Right kidney (tissue), 1 donor: ENCODE results near the gene MAP4K2.

Source experiments
- DNase-seq: peaks from one replicate; pipeline ENCODE4 v3.0.0-alpha.2; 2016

The MAP4K2 gene

GRCh38 chr11:64754124-64754918 is 48.7 kb downstream of the MAP4K2 start:
- DNase-seq = no peak

GRCh38 chr11:64753380-64754123 is 49.5 kb downstream of the MAP4K2 start:
- no peak for DNase-seq

DNA sequence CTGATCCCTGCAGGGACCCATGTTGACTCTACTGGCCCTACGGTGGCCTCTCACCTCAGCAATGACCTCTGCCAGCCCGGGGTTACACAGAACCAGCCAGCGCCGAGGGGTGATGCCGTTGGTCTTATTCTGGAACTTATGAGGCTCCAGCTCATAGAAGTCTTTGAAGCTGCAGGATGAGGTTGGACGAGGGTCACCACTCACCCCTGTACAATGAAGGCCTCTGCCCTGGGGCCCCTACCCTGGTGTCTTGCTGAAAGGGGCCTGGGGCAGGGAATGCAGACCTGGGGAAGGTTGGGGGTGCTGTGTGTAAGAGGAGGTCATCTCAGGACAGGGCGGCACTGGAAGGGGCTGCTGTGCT is 50.0 kb downstream of the MAP4K2 start:
- no peak for DNase-seq

- DNase-seq = no peak
Measured at GRCh38 chr11:64752175-64752970, 50.6 kb downstream of the MAP4K2 start.

DNA sequence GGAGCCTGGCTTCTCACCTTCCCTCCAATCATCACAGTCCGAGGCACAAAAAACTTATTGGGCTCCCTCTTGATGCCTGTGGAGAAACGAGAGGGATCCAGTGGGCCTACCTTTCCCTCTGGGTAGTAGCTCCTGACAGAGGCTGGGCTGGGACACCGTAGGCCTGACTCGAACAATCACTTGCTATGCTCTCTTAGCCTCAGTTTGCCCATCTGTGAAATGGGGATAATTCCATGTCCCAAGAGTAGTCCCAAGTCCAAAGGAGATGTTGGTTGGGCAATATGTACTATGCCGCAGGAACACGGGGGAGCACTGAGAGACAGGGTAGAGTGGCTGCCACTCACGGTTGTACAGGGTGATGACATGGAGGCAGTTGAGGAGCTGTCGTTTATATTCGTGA is 51.4 kb downstream of the MAP4K2 start:
- no peak for DNase-seq

DNA sequence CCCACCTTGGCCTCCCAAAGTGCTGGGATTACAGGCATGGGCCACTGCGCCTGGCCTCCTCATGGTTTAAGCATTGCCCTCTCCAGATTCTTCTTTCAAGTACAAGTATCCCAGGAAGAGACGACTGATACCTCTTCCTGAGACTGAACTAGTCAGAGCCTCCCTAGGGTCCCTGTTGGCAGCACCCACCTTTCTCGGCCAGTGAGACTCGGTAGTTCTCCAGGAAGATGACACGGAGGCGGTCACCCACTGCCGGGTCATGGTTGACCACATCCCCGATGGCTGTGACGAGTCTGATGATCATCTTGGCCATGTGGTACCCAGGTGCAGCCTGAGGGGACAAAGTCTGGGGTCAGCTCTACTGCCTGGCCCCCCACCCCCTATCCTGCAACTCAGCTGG is 51.9 kb downstream of the MAP4K2 start:
- no peak for DNase-seq

DNA sequence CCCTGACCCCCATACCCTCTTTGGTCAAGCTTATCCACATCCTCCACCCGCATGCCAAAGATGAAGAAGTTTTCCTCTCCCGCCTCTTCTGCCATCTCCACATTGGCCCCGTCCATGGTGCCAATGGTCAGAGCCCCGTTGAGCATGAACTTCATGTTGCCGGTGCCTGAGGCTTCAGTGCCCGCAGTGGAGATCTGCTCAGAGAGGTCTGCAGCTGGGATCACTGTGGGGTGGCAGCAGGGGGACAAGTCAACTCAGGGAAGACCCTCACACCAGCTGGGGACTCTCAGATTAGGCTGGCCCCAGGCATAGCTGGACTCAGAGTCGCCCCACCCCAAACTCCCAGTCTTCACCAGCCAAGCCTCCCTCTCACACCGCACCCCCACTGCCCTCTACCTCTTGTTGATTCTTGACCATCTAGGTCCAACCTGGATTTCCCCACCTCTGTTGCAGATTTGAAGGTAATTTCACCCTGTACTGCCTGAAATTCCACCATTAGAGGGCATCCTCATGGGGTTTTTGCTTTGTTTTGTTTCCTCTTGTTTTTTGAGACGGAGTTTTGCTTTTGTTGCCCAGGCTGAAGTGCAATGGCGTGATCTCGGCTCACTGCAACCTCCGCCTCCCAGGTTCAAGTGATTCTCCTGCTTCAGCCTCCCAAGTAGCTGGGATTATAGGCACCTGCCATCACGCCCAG is 52.5 kb downstream of the MAP4K2 start:
- no peak for DNase-seq

DNA sequence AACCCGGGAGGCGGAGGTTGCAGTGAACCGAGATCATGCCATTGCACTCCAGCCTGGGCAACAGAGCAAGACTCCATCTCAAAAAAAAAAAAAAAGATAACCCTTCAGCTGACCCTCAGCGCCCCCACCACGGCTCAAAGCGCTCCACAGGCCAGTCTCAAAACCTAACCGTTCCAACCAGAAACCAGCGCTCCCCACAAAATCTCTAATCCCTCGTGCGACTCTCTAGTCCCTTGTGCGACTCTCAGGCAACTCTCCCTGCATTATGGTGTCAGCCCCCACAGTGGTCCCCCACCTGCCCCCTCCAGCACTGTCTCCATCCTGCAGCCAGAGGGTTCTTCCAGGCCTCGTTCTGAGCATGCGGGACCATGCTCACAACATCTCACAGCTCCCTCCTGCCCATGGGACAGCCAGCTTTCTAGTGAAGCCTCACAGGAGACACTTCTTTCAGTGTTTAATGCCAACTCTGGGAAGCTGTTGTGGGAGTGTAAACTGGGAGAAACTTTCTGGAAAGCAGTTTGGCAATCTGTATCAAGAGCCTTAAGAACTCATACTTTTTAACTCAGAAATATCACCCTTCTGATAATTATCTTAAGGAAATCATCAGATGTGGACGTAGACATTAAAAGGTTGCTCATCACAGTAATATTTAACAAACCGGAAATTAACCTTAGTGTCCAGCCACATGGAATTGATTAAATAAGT is 54.9 kb downstream of the MAP4K2 start:
- no peak for DNase-seq

DNA sequence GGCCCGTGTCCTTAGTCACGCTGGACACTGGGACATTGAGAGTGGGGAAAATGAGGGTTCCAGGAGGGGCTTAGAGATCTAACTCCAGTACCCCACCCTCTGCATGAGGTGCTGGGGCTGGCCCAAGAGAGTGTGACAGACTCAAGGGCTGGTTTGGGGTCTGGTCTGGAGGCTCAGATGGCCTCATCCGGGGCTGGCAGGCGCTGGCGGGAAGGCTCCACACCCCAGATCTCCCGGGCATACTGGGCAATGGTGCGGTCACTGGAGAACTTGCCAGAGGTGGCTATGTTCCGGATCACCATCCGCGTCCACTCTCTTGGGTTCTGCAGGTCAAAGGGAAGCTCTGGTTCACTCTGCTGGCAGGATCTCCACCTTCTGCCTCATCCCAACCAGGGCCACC is 56.5 kb downstream of the MAP4K2 start:
- DNase-seq = no peak

DNA sequence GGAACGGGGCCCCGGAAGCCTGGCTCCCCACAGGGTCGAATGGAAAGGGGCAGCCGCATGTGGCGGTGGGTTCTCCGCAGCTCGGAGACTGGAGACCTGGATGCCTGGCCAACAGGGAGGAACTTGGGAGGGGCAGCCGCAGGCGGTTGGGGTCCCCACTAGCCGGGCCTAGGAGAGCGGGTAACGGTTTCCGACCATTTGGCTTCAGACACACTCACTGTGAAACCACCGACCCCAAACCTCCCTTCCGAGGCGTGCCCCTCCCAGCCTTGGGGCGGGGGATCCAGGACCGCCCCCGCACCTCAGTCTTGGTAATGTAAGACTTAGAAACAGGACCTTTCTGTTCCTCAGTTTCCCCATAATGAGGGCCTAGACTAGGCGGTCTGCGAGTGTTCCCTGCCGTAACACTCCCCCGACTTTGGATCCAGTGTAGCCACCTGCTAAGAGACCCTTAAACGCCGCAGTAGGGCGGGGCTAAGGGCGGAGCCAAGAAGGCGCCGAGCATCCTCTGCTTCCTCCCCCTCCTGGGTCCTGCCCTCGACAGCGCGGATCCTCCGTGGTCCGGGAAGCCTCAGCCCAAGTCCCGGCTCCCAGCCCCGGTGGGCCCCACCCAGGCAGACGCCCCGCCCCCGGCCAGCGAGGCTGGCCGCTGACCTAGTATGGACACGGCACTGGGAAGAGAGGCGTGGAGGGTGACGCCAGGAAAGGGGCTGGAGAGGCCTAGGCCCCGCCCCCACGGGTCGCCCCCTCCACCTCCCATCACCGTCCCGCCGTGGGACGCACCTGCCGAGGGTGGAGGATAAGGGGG is 57.3 kb downstream of the MAP4K2 start:
- peak; percentile 63 for DNase-seq

GRCh38 chr11:64745189-64745520 is 57.9 kb downstream of the MAP4K2 start:
- no peak for DNase-seq

- no peak for DNase-seq
Measured at GRCh38 chr11:64744544-64745188, 58.3 kb downstream of the MAP4K2 start.

DNA sequence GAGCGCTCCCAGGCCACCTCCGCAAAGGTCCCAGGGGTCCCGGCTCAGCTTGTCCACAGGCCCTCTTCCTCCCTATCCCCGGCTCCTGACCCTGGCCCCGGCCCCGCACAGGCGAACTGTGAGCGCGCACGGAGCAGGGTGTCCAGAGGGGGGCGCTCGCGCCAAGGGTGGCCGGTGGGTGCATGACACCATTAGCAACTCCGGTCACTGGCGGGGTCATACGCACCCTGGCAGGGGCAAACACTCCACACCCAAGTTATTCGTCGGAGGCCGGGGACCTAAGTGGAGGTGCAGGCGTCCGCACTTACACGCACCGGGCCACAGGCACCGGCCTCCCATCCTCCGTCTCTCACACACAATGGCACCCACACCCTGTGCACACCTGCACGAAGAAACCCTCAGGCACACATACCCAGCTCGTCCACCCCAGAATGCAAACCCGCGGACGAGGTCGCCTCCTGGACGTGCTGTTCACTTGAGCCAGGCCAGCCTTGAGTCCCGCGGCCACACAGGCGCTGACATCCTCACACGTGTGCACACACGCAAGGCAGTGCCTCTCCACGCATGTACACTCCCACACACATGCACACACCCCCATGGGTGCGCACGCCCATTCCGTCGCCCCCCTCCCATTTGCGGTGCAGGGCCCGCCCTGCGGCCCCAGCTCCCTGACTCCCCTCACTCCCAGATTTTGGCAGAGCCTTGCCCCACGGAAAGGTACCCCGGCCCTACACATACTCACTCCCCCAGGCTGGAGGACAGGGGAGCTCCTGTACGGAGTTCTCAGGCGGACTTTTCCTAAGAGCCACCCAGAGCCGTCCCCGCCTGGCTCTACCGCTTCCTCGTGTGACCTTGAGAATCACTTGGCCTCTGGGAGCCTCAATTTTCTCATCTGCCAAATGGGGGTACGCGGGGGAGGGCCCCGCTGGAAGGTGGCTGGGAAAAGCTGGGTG is 59.1 kb downstream of the MAP4K2 start, which contains the start of gene RASGRP2:
RASGRP2 (minus strand) TSS at position 552 of the 953 bp plus-strand sequence. CDS start 1,276 bp downstream, outside the sequence.
- DNase-seq = peak; percentile 66

DNA sequence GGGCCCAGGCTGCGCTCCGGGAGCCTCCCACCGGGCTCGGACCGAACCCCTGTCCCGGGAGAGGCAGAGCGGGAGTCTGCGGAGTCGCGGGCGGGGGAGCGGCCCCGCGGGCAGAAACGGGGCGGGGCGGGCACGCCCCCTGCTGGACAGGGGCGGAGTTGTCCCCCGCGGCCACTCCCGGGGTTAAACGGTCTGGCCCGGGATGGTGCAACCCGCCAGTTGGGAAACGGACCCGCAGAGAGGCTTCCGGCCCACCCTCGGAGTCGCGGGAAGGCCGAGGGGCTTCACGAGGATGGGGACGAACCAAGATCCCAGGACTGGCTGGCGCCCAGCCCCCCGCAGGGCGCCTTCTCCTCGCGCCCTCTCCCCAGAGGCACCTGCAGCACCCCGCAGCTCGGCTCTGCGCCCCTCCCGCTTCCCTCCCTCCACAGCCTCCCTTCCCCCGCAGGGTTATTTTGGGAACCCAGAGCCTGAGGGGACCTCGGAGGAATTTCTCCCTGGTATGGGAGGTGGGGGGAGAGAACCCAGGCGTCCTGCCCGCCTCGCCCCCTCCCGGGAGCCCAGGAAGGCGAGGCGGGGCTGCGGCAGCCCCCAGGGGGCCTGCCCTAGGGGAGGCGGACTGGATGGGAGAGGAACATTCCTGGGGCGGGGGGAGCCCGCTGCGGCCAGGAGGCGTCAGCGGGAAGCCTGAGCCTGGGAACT is 60.0 kb downstream of the MAP4K2 start:
- DNase-seq = peak; percentile 65

DNA sequence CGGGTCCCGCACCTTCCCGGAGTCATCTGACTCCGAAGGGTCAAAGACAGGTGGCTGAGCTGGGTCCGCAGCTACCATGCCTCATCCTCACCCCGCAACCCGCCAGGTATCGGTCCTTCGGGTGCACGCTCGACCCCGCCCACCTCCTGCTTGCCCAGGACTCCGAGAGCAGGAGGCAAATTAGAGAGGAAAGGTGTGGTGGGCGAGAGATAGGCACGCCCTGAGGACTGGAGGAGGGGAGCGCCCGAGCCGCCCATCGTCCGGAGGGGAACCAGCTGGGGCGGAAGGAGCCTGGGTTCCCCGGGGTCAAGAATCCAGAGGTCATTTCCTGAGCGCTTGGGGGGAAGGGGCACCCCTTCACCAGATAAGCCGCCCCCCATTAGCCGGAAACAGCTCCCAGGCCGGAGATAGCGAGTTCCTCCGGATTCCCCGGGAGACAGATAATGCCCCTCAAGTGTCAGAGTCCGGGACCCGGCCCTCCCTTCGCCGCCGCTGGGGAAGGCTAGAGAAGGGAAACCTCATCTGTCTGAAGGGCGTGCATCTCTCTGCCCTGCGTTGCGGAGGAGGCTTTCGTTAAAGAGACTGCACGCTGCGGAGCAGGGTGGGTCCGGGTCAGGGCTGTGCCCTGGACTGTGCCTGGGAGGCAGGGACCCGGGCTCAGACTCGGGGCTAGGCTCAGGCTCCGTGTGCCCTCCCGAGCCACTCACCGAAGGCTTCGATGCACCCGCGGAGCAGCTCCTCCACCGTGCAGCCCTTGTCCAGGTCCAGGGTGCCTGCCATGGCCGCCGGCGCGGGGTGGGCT is 60.7 kb downstream of the MAP4K2 start:
- DNase-seq = peak; percentile 74

- no peak for DNase-seq
Measured at GRCh38 chr11:64741375-64742086, 61.5 kb downstream of the MAP4K2 start.

DNA sequence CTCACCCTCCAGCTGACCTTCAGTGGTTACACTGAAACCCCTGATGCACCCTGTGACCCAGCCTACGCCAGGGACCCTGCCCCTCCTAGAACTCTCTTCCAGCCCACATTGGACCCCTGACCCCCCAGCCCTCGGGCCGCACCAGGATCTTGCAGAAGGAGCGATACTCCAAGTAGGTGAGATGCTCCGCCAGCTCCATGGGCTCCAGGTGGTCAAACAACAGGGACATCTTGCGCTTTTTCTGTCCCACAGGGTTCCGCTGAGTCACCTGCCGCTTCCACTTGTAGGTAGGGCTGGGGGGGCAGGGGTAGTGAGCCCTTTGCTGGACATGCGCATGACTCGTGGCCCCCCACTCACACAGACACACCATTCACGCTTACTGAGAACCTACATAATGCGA is 63.1 kb downstream of the MAP4K2 start:
- no peak for DNase-seq
